Peyer's patch (tissue), 4 donors: ENCODE results near the gene SLMAP.

Experiments
- CTCF ChIP-seq, 6 experiments: fragments of 450-650 bp in 4 of 6; fragments of 200-600 bp in 2 of 6; sonication (generic) in 1 of 6; IDR thresholded peaks; one replicate each; pipeline ENCODE4 v1.5.1; 2017 to 2019; ENCODE audit warnings: antibody characterized with exemption in 6 of 6, mild to moderate bottlenecking in 3 of 6, moderate library complexity in 1 of 6
- POLR2A ChIP-seq, 2 donors: fragments of 450-650 bp; IDR thresholded peaks; one replicate each; pipeline ENCODE4 v1.5.1; 2017; ENCODE audit warnings: antibody characterized with exemption in 2 of 2, mild to moderate bottlenecking in 2 of 2, moderate library complexity in 2 of 2

GRCh38 chr3:57827757-57828156, 71.6 kb downstream of the SLMAP start:
- TF ChIP-seq CTCF (IDR thresholded peaks at IDR 0.05): no peak
- no peak for TF ChIP-seq POLR2A (IDR thresholded peaks at IDR 0.05)
